Suprapubic skin (tissue), 4 donors: ENCODE data around the gene AADAC. TPM values are rescaled to one million over a fixed set of nuclear protein-coding genes. Genes with fewer than 3 reads are reported as not detected.
"Not testable (repeated sequence)": the region's sequence is repeated elsewhere in the genome, so short reads cannot be mapped to it uniquely, and the experiment has no call there.

Source experiments
- DNase-seq, 2 donors: peaks; one replicate each; pipeline ENCODE4 v3.0.0-alpha.2; 2019; ENCODE audit warnings: low spot score in 2 of 2
- H3K27ac ChIP-seq: fragments of 200-600 bp; sonication (generic); one replicate; pipeline ENCODE4 v1.5.1; 2019
- H3K27me3 ChIP-seq: fragments of 200-600 bp; sonication (generic); one replicate; pipeline ENCODE4 v1.5.1; 2019
- H3K36me3 ChIP-seq: fragments of 200-600 bp; sonication (generic); one replicate; pipeline ENCODE4 v1.5.1; 2019
- H3K4me1 ChIP-seq: fragments of 200-600 bp; sonication (generic); one replicate; pipeline ENCODE4 v1.5.1; 2019
- H3K4me3 ChIP-seq: fragments of 200-600 bp; sonication (generic); one replicate; pipeline ENCODE4 v1.5.1; 2019; ENCODE audit warnings: mild to moderate bottlenecking
- H3K9me3 ChIP-seq: fragments of 200-600 bp; sonication (generic); one replicate; pipeline ENCODE4 v1.5.1; 2019
- EP300 ChIP-seq: sonication (generic); formaldehyde crosslinking; IDR thresholded peaks from one replicate; pipeline ENCODE4 v1.6.1; 2017; ENCODE audit warnings: antibody characterized with exemption
- POLR2A ChIP-seq, 2 donors: fragments of 450-650 bp; IDR thresholded peaks; one replicate each; pipeline ENCODE4 v1.6.1; 2017; ENCODE audit warnings: antibody characterized with exemption in 2 of 2, mild to moderate bottlenecking in 2 of 2, moderate library complexity in 2 of 2
- POLR2AphosphoS5 ChIP-seq, 3 donors: sonication (generic); formaldehyde crosslinking; IDR thresholded peaks; one replicate each; pipeline ENCODE4 v1.6.1; 2017; ENCODE audit warnings: antibody characterized with exemption in 3 of 3
- WGBS: methylation state at CpG from one replicate; pipeline ENCODE4 v1.1.5; 2018; 5-methylcytosine and 5-hydroxymethylcytosine counted together
- total RNA-seq, 4 donors: library from RNA; depleted of rRNA; stranded (reverse); fragments of >200 nt; gene quantifications; one replicate each; pipeline ENCODE4 v1.1.0, GENCODE V29; 2016
- TF ChIP-seq, protein P1 (sequence below), 2 donors: fragments of 200-600 bp in 1 of 2; fragments of 450-650 bp in 1 of 2; sonication (generic) in 1 of 2; IDR thresholded peaks; one replicate each; pipeline ENCODE4 v1.5.1; 2016 to 2019; ENCODE audit warnings: antibody characterized with exemption in 2 of 2, mild to moderate bottlenecking in 1 of 2, moderate library complexity in 1 of 2

The AADAC gene, protein sequence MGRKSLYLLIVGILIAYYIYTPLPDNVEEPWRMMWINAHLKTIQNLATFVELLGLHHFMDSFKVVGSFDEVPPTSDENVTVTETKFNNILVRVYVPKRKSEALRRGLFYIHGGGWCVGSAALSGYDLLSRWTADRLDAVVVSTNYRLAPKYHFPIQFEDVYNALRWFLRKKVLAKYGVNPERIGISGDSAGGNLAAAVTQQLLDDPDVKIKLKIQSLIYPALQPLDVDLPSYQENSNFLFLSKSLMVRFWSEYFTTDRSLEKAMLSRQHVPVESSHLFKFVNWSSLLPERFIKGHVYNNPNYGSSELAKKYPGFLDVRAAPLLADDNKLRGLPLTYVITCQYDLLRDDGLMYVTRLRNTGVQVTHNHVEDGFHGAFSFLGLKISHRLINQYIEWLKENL
- 10 to 100 TPM in 3 of 4 donors, 1 to 10 TPM in 1; 2.7 to 19.1 (median 14.0) TPM for total RNA-seq

DNA sequence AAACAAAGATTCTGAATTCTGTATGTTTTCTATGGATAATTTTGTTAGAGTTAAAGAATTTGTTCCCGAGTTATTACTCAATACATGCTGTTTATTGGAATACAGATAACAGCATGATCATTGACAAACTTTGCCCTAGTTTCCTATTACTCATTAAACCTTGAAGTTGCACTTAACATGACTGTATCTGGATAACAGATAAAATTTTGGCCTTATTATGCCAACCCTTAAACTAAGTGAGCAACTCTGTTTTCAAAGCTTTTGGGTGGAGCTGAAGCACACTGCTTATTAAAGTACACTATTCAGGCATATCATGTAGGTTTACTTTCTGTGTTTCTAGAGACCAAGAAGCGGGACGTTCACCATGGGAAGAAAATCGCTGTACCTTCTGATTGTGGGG lies at the start of gene AADAC:
AADAC (plus strand) TSS at position 318 of the 400 bp plus-strand sequence; CDS start at position 365, 47 bp downstream.
- Histone ChIP-seq H3K4me3 (no peak within 1 kb of the TSS), H3K27me3 (no peaks in the 10 kb centered on the region), H3K9me3 (no peaks in the 10 kb centered on the region), H3K36me3 (no peaks in the 10 kb centered on the region), H3K4me1 (peaks cover 24% of the 10 kb centered on the region), H3K27ac (no peak within 1 kb of the TSS)
- TF ChIP-seq POLR2A (IDR thresholded peaks at IDR 0.05), result no peak
- no peak for TF ChIP-seq EP300
- no peak for TF ChIP-seq POLR2AphosphoS5 (IDR thresholded peaks at IDR 0.05)
- TF ChIP-seq, protein P1, sequence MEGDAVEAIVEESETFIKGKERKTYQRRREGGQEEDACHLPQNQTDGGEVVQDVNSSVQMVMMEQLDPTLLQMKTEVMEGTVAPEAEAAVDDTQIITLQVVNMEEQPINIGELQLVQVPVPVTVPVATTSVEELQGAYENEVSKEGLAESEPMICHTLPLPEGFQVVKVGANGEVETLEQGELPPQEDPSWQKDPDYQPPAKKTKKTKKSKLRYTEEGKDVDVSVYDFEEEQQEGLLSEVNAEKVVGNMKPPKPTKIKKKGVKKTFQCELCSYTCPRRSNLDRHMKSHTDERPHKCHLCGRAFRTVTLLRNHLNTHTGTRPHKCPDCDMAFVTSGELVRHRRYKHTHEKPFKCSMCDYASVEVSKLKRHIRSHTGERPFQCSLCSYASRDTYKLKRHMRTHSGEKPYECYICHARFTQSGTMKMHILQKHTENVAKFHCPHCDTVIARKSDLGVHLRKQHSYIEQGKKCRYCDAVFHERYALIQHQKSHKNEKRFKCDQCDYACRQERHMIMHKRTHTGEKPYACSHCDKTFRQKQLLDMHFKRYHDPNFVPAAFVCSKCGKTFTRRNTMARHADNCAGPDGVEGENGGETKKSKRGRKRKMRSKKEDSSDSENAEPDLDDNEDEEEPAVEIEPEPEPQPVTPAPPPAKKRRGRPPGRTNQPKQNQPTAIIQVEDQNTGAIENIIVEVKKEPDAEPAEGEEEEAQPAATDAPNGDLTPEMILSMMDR (IDR thresholded peaks at IDR 0.05), result no peak
- WGBS, result 78% methylated on average over 4 of the region's 4 CpGs
- no peak for DNase-seq

- not testable (repeated sequence) for H3K27ac ChIP-seq, DNase-seq, H3K9me3 ChIP-seq, H3K27me3 ChIP-seq, H3K4me1 ChIP-seq, H3K4me3 ChIP-seq, H3K36me3 ChIP-seq
- WGBS, result 91% methylated on average over 1 of the region's 1 CpG
Observed at GRCh38 chr3:151764699-151765098, 49.2 kb upstream of the AADAC start.

- Histone ChIP-seq H3K27me3 (no peaks in the 10 kb centered on the region), H3K4me3 (no peak overlapping the region), H3K27ac (no peak overlapping the region), H3K36me3 (no peaks in the 10 kb centered on the region), H3K9me3 (no peaks in the 10 kb centered on the region), H3K4me1 (peaks cover 14% of the 10 kb centered on the region)
- no peak for TF ChIP-seq POLR2AphosphoS5 (IDR thresholded peaks at IDR 0.05)
- no peak for TF ChIP-seq EP300
- no peak for TF ChIP-seq POLR2A (IDR thresholded peaks at IDR 0.05)
- TF ChIP-seq, protein P1 (IDR thresholded peaks at IDR 0.05), result no peak
- no peak for DNase-seq
Observed at GRCh38 chr3:151765685-151766084, 48.2 kb upstream of the AADAC start.

- 80% methylated on average over 2 of the region's 2 CpGs for WGBS
- DNase-seq, result no peak
- H3K36me3 ChIP-seq, result no peaks in the 10 kb centered on the region
- TF ChIP-seq POLR2AphosphoS5 (IDR thresholded peaks at IDR 0.05) (no peak), EP300 (no peak), POLR2A (IDR thresholded peaks at IDR 0.05) (no peak)
- TF ChIP-seq, protein P1 (IDR thresholded peaks at IDR 0.05), result no peak
- H3K4me1 ChIP-seq, result peaks cover 22% of the 10 kb centered on the region
- no peak overlapping the region for H3K27ac ChIP-seq
- H3K27me3 ChIP-seq, result no peaks in the 10 kb centered on the region
- no peak overlapping the region for H3K4me3 ChIP-seq
- no peaks in the 10 kb centered on the region for H3K9me3 ChIP-seq
Observed at GRCh38 chr3:151766454-151766853, 47.5 kb upstream of the AADAC start.

GRCh38 chr3:151768393-151768930 lies 45.5 kb upstream of the AADAC start:
- H3K27me3 ChIP-seq, result no peaks in the 10 kb centered on the region
- peaks cover 22% of the 10 kb centered on the region for H3K4me1 ChIP-seq
- H3K4me3 ChIP-seq, result no peak overlapping the region
- H3K27ac ChIP-seq, result no peak overlapping the region
- 97% methylated on average over 1 of the region's 1 CpG for WGBS
- H3K9me3 ChIP-seq, result no peaks in the 10 kb centered on the region
- no peak for DNase-seq
- no peak for TF ChIP-seq EP300
- TF ChIP-seq POLR2A (IDR thresholded peaks at IDR 0.05), result no peak
- TF ChIP-seq, protein P1 (IDR thresholded peaks at IDR 0.05), result no peak
- TF ChIP-seq POLR2AphosphoS5 (IDR thresholded peaks at IDR 0.05), result no peak
- H3K36me3 ChIP-seq, result no peaks in the 10 kb centered on the region
